AG04450 (cell line): ENCODE measurements around the gene B3GAT3. TPM values are rescaled to one million over a fixed set of nuclear protein-coding genes. Genes with fewer than 3 reads are reported as not detected.
"Not testable (repeated sequence)": the region's sequence is repeated elsewhere in the genome, so short reads cannot be mapped to it uniquely, and the experiment has no call there.

ENCODE experiments used
- CTCF ChIA-PET: fragments of 300-600, 350-600 bp; formaldehyde crosslinking; extraction: SDS; loops from one replicate; lab custom pipeline; 2022; ENCODE audit warnings: antibody characterized with exemption, inconsistent platforms; lab: Charles Lee
- POLR2A ChIA-PET: fragments of 350-600 bp; formaldehyde crosslinking; extraction: SDS; loops from one replicate; lab custom pipeline; 2021; ENCODE audit warnings: antibody characterized with exemption, inconsistent platforms; lab: Yijun Ruan, JAX
- DNase-seq: peaks from one replicate; pipeline ENCODE4 v3.0.0-alpha.2; 2011; ENCODE audit warnings: low read depth, low spot score
- H3K27ac ChIP-seq: one replicate; pipeline ENCODE4 v1.5.1; 2012; ENCODE audit warnings: low read depth, low read length, control low read depth
- H3K27me3 ChIP-seq: one replicate; pipeline ENCODE4 v1.6.0; 2012; ENCODE audit warnings: low read length; ENCODE audit not compliant: control insufficient read depth, insufficient read depth
- H3K4me3 ChIP-seq: 2 replicates; pipeline ENCODE4 v1.5.1; 2011; ENCODE audit warnings: mild to moderate bottlenecking, low read depth, low read length, control low read depth
- H3K9me3 ChIP-seq: 2 replicates; pipeline ENCODE4 v1.5.1; 2012; ENCODE audit warnings: low read length; ENCODE audit not compliant: control insufficient read depth, insufficient read depth
- CTCF ChIP-seq: IDR thresholded peaks from 2 replicates; pipeline ENCODE4 v1.5.1; 2011; ENCODE audit warnings: low read depth, low read length, control low read depth, inconsistent platforms
- polyA plus RNA-seq: library from polyadenylated mRNA; depleted of rRNA; stranded (reverse); fragments of >200 nt; gene quantifications from 2 replicates; pipeline ENCODE4 v1.2.3, GENCODE V29; 2011

The B3GAT3 gene
- polyA plus RNA-seq, 1 experiment = 14.5 TPM

GRCh38 chr11:62592989-62593421 is 28.8 kb downstream of the B3GAT3 start:
- no peaks in the 10 kb centered on the region for H3K27me3 ChIP-seq
- no peak for TF ChIP-seq CTCF
- H3K27ac ChIP-seq = peak overlapping the region; percentile 11
- H3K4me3 ChIP-seq = no peak overlapping the region
- ChIA-PET POLR2A (interaction anchor here (1.8 to 2.6 kb wide), 4 partner anchors 8 to 78 kb away, joined by 6 to 67 read pairs (median 35); partner anchors contain the start of genes C11orf98, CSKMT, EEF1G and LBHD1), CTCF (interaction anchor here (0.6 to 3.9 kb wide), 10 partner anchors 18 to 199 kb away, joined by 3 to 14 read pairs (median 6); partner anchors contain the start of gene B3GAT3)
- DNase-seq = no peak
- H3K9me3 ChIP-seq = no peaks in the 10 kb centered on the region; the same call in 1 of the 2 replicates

GRCh38 chr11:62592146-62592815 is 29.5 kb downstream of the B3GAT3 start:
- H3K4me3 ChIP-seq = peak overlapping the region; percentile 68
- DNase-seq = no peak
- H3K9me3 ChIP-seq = no peaks in the 10 kb centered on the region; the same call in 1 of the 2 replicates
- POLR2A ChIA-PET = interaction anchor here (1.0 to 2.6 kb wide), 20 partner anchors 9 to 249 kb away, joined by 3 to 67 read pairs (median 7); partner anchors contain the start of genes AHNAK, B3GAT3, C11orf98 and CSKMT
- H3K27me3 ChIP-seq = no peaks in the 10 kb centered on the region
- TF ChIP-seq CTCF = no peak
- H3K27ac ChIP-seq = peak overlapping the region; percentile 80
- CTCF ChIA-PET = interaction anchor here (0.6 to 3.9 kb wide), 12 partner anchors 8 to 198 kb away, joined by 3 to 14 read pairs (median 6); partner anchors contain the start of gene B3GAT3

- POLR2A ChIA-PET = interaction anchor here (0.5 to 2.6 kb wide), 29 partner anchors 7 to 1217 kb away, joined by 3 to 67 read pairs (median 6); partner anchors contain the start of genes AHNAK, B3GAT3, C11orf98 and CSKMT
- H3K27me3 ChIP-seq = no peaks in the 10 kb centered on the region
- H3K9me3 ChIP-seq = no peaks in the 10 kb centered on the region; the same call in 1 of the 2 replicates
- H3K27ac ChIP-seq = peak within 1 kb of the TSS; percentile 87
- DNase-seq = peak; percentile 97
- H3K4me3 ChIP-seq = peak within 1 kb of the TSS; percentile 68
- CTCF ChIA-PET = interaction anchor here (0.7 to 3.9 kb wide), 10 partner anchors 9 to 210 kb away, joined by 3 to 14 read pairs (median 7); partner anchors contain the start of gene B3GAT3
- no peak for TF ChIP-seq CTCF
Observed at GRCh38 chr11:62591448-62592145, 30.2 kb downstream of the B3GAT3 start, which contains the start of gene TUT1. TSS of gene TUT1 (minus strand) at chr11:62591523. CDS start at chr11:62591485, 38 bp downstream.

- ChIA-PET POLR2A (no interaction called here), CTCF (interaction anchor here (0.7 to 1.3 kb wide), 3 partner anchors 12 to 46 kb away, joined by 3 read pairs; partner anchors contain the start of gene MTA2)
- no peaks in the 10 kb centered on the region; the same call in 1 of the 2 replicates for H3K9me3 ChIP-seq
- H3K4me3 ChIP-seq = no peak overlapping the region
- peak; percentile 49 for TF ChIP-seq CTCF
- no peak for DNase-seq
- no peak overlapping the region for H3K27ac ChIP-seq
- no peaks in the 10 kb centered on the region for H3K27me3 ChIP-seq
Observed at GRCh38 chr11:62588966-62589637, 32.7 kb downstream of the B3GAT3 start.

GRCh38 chr11:62585356-62585755 is 36.4 kb downstream of the B3GAT3 start:
- H3K27ac ChIP-seq, DNase-seq, H3K4me3 ChIP-seq, H3K27me3 ChIP-seq, H3K9me3 ChIP-seq: not testable (repeated sequence)
- POLR2A ChIA-PET = interaction anchor here (1.1 kb wide), 1 partner anchor 12 kb away, joined by 3 read pairs; the partner anchor contains the start of gene EEF1G
- CTCF ChIA-PET = interaction anchor here (1.2 to 1.3 kb wide), 2 partner anchors 42 to 191 kb away, joined by 3 read pairs; no protein-coding TSS in a partner anchor

GRCh38 chr11:62581735-62582134 is 40.1 kb downstream of the B3GAT3 start:
- DNase-seq, H3K4me3 ChIP-seq, CTCF ChIA-PET, H3K27me3 ChIP-seq, H3K27ac ChIP-seq, H3K9me3 ChIP-seq: not testable (repeated sequence)
- POLR2A ChIA-PET = interaction anchor here (2.0 kb wide), 1 partner anchor 10 kb away, joined by 6 read pairs; the partner anchor contains the start of gene TUT1
